ENCODE measurements around the gene GPR152.
"Not testable (repeated sequence)": the region's sequence is repeated elsewhere in the genome, so short reads cannot be mapped to it uniquely, and the experiment has no call there.

Gene GPR152

GRCh38 chr11:67427364-67427859 is 25.1 kb downstream of the GPR152 start:
- not testable (repeated sequence) for DNase-seq (ENCODE audit: low read depth in 2 of 2)

GRCh38 chr11:67423891-67424613 is 28.5 kb downstream of the GPR152 start:
- no peak for DNase-seq (ENCODE audit: low read depth in 2 of 2)

GRCh38 chr11:67423466-67423865 is 29.1 kb downstream of the GPR152 start:
- no peak for DNase-seq (ENCODE audit: low read depth in 2 of 2)

- no peak for DNase-seq (ENCODE audit: low read depth in 2 of 2)
Observed at GRCh38 chr11:67422891-67423290, 29.6 kb downstream of the GPR152 start.

GRCh38 chr11:67421430-67422031 is 31.0 kb downstream of the GPR152 start:
- DNase-seq (ENCODE audit: low read depth in 2 of 2) = no peak

- DNase-seq (ENCODE audit: low read depth in 2 of 2) = peak; percentile 98 to 99
Observed at GRCh38 chr11:67420646-67421429, 31.7 kb downstream of the GPR152 start.

GRCh38 chr11:67420147-67420645 is 32.3 kb downstream of the GPR152 start:
- DNase-seq (ENCODE audit: low read depth in 2 of 2) = no peak

- DNase-seq (ENCODE audit: low read depth in 2 of 2) = no peak
Observed at GRCh38 chr11:67419325-67420049, 33.0 kb downstream of the GPR152 start.

GRCh38 chr11:67418476-67419281 is 33.9 kb downstream of the GPR152 start:
- no peak for DNase-seq (ENCODE audit: low read depth in 2 of 2)

- no peak for DNase-seq (ENCODE audit: low read depth in 2 of 2)
Observed at GRCh38 chr11:67417425-67417824, 35.1 kb downstream of the GPR152 start.

- no peak for DNase-seq (ENCODE audit: low read depth in 2 of 2)
Observed at GRCh38 chr11:67416416-67417335, 35.9 kb downstream of the GPR152 start.

GRCh38 chr11:67415501-67416304 is 36.8 kb downstream of the GPR152 start, which contains the start of gene CARNS1:
Gene CARNS1 (plus strand): TSS chr11:67415678. CDS start chr11:67416200, 522 bp downstream.
- DNase-seq (ENCODE audit: low read depth in 2 of 2) = no peak

GRCh38 chr11:67413266-67413849 is 39.2 kb downstream of the GPR152 start:
- DNase-seq (ENCODE audit: low read depth in 2 of 2) = no peak

GRCh38 chr11:67412495-67413179 is 39.9 kb downstream of the GPR152 start:
- DNase-seq (ENCODE audit: low read depth in 2 of 2) = no peak

GRCh38 chr11:67411785-67412152 is 40.8 kb downstream of the GPR152 start:
- no peak for DNase-seq (ENCODE audit: low read depth in 2 of 2)

- DNase-seq (ENCODE audit: low read depth in 2 of 2) = no peak
Observed at GRCh38 chr11:67410984-67411784, 41.3 kb downstream of the GPR152 start.

GRCh38 chr11:67410369-67410831 is 42.1 kb downstream of the GPR152 start:
- no peak for DNase-seq (ENCODE audit: low read depth in 2 of 2)
